NCI-H128 (cell line): Measurements from ENCODE around the gene APOL5.

Experiments
- DNase-seq: peaks from one replicate; lab custom pipeline; 2025; ENCODE audit not compliant: unreplicated experiment; lab: John Stamatoyannopoulos, UW

Gene APOL5

DNA sequence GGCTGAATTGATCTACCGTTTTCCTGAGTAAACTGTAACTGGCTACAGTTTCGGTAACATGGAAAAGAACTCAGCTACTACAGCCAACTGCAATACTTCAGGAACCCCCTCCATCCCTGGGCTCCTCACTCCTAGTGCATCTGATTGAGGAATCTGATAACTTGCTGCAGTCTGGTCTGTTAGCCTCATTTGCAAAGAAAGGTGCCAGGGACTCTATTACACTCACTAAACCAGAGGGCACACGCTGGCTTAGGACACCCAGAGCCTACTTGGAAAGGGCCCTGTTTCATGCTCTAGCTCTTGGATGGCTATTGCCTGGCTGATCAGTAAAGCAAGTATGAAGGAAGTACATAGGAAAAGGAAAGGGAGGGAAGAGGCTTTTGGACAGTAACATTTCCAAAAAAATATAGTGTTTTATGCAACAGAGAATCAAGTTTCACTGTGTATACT lies 22.3 kb downstream of the APOL5 start:
- DNase-seq: no peak

DNA sequence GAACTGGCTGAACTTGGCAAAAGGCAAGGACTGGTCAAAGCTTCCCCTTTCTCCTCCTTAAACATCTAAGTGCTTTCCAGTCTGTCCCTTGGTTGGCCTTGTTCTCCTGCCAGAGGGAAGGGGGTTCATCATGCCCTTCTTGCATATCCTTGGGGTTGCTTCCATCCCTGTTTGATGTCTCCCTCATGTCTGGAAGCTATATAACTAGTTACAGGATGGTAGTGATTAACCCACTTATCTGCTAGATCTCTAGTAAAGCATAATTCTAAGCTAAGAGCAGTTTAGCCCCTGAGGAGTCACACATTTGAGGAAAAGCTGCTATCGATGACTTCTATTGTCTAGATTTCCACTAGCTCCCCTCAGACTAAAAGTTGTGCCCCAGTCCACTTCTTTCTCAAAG lies 22.9 kb downstream of the APOL5 start:
- no peak for DNase-seq

DNA sequence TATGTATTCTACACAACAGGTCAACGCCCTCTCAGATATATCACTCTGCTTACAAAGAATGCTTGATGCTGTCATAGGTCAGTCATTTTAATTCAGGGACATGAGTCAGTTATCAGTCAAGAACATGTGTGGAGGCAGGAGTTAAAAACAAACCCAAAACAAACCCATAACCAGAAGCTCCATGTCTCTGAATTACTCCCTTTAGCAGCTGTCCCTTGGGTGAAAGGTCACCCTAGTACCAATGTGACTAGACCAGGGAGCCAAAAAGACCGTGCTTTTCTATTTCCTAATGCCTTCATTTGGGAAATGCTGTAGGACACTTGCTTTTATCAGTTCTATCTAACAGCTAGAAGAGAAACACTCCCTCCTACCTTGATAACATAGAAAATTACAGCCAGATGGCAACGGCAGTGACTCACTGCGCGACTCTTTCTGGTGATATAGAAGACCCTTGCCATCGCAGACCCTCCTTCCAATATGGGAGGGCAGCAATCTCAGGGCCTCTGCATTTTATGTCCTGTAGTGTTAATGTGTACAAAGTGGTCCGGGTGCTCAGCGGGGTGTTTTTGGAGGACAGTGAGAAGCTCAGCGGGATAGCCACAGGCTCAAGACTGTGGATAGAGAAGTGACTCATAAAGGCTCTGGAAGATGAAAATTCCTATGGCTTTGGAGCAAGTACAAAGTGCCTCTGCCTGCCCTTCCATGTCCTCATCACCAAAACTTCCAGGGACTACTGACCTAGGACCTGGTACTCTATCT lies 24.8 kb downstream of the APOL5 start:
- DNase-seq: no peak

DNA sequence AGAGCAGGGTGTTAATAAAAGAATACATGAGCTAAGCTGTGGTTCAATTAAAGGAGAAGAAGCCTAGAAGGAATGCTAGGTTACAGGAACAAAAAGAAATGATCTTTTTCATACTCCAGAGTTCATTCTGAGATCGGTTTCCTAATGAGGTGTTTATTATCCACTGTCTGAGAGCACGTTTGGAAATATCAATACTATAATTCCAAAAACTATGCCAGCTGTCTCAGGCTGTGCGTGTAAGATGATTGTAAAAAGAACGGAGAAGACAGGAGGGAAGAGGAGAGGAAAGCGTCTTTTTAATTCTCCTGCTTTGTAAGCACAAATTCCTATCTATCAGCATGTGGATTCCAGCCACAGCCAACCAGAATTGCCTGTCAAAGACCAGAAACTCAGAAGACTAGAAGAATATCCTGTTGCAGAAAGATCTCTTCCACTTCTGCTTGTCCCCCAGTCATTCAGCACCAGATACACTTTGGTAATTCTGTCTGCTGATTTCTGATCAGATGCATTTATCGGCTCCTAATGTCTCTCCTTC lies 25.7 kb downstream of the APOL5 start:
- no peak for DNase-seq

- no peak for DNase-seq
Measured at GRCh38 chr22:35746248-35746647, 28.6 kb downstream of the APOL5 start.

- DNase-seq: no peak
Measured at GRCh38 chr22:35746946-35747703, 29.5 kb downstream of the APOL5 start.

DNA sequence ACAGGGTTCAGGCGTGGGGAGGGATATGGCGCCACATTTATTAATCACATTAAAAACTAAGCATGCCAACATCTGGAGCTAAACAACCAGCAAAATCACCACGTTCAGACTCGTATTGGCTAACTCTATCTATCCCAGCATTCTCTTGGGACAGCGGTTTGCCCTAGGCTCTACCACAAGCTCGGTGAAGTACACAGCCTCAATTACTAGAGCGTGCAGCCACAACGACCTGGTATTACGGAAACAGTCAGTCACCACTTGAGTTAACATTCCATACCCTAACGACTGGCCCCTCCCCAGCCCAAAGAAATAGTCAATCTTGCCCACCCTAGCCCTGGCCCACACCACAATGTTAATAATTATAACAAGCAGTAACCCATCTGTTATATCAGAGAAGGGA lies 32.1 kb downstream of the APOL5 start:
- no peak for DNase-seq

GRCh38 chr22:35752006-35752862 lies 34.6 kb downstream of the APOL5 start:
- DNase-seq: no peak

- no peak for DNase-seq
Measured at GRCh38 chr22:35752863-35753189, 35.2 kb downstream of the APOL5 start.

DNA sequence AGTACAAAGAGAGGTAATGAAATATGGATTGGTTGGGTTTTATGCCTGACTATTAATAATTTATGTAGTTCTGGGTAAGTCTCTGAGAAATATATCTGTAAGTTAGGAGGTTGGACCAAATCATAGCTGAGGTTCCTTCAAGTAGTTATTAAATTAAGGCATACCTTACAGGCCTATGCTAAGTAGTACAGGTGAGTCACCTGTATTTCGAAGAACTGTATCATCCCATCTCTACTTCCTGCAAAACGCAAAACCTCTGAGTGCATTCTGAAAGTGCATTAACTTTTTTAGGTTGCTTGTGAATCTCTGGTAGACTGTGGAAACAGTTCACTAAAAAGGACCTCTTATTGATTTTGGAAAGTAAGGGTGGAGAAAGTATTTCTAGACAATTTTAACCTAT lies 37.1 kb downstream of the APOL5 start:
- no peak for DNase-seq

DNA sequence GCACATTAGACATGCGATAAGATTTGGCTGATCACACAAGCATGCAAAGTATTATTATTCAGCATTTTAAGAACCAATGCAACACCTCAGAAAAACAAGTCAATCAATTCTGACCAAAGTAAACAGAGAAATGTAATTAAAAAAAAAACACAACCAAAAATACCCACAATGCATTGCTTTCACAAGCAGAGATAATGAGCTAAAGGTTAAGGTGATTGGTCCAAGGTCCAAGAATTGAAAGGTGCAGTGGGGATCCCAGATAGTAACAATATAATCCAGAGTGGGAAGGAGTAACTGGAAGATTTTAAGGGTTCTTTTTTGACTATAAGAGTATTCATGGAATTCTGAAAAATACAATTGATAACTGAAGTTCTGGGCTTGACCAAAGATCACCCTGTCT lies 39.0 kb downstream of the APOL5 start:
- DNase-seq: no peak

DNA sequence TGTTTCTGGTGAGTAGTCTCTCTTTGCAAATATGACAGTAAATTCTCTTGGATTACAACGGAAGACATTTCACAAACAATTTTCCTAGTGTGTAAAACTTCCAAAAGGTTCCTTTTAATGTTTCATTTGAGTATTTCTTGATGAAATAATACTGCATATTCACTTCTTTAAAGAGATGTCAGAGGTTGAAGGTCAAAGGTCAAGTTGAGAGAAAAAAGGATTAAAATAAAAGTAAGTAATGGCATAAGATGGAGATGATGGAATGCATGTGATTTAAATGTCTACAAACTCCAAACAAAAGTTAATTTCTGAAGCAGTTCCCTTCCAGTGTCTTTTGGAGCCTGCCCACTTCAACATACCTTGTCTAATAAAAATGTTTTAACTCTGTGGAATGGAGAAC lies 40.7 kb downstream of the APOL5 start:
- no peak for DNase-seq

GRCh38 chr22:35761037-35761436 lies 43.4 kb downstream of the APOL5 start:
- no peak for DNase-seq

- no peak for DNase-seq
Measured at GRCh38 chr22:35766654-35767580, 49.2 kb downstream of the APOL5 start.

- DNase-seq: no peak
Measured at GRCh38 chr22:35769974-35770373, 52.3 kb downstream of the APOL5 start.

DNA sequence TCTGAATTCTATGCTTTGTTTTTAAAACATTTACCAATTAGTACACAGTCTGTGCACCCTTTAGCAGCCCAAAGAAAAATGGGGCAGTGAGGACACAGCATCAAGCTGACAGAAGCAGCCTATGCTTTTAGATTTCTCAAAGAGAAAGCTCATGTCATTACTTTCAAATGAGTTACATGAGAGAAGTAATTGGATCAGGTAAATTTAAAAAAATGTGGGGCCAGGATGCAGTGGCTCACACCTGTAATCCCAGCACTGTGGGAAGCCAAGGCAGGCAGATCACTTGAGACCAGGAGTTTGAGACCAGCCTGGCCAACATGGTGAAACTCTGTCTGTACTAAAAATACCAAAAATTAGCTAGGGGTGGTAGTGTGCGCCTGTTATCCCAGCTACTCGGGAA lies 57.7 kb downstream of the APOL5 start:
- no peak for DNase-seq

- DNase-seq: no peak
Measured at GRCh38 chr22:35777335-35777975, 59.8 kb downstream of the APOL5 start.
